Activated naive CD4-positive, alpha-beta T cell treated with Interleukin-2 at 50 U/mL for 16 hours (primary cell): Measurements from ENCODE around the gene RBX1.
"Not testable (repeated sequence)": the region's sequence is repeated elsewhere in the genome, so short reads cannot be mapped to it uniquely, and the experiment has no call there.

Experiments used
- DNase-seq: peaks from one replicate; pipeline ENCODE4 v3.0.0-alpha.2; 2020

RBX1 gene

DNA sequence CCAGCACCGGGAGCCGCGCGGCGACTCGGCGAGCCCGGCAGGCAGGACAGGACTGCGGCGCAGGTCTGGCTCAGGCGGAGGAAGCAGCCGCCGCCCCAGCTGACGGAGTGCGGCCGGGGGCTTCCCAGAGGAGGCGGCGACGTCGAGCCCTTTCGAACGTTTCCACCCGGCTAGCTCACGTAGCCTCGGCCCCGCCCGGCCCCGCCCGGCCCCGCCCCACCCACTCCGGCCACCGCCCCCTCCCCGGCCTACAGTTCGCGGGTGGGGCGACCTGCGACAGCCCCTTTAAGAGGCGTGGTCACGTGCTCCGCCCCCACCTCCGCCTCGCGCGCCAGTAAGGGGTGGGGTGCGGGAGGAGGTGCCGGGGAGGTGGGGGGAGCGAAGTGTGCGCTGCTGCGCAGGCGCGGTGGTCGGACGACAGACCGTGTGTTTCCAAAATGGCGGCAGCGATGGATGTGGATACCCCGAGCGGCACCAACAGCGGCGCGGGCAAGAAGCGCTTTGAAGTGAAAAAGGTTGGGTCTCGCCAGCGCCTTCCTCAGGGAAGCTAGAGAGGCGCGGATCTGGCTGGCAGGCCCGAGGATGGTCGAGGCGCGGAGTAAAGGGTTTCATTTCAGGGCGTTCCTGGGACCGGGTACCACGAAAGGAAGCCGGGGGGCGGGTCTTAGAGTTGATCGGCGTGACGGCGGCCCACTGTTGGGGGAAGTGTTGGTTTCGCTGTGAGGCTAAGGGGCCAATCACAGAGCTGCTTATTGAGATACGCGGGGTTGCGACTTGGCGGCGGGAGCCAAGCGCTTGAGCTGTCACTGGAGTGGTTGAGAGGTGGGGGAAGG, at the start of gene RBX1:
RBX1 (plus strand) TSS at position 417 of the 833 bp plus-strand sequence; CDS start at position 438, 21 bp downstream.
- peak; percentile 98 for DNase-seq

DNA sequence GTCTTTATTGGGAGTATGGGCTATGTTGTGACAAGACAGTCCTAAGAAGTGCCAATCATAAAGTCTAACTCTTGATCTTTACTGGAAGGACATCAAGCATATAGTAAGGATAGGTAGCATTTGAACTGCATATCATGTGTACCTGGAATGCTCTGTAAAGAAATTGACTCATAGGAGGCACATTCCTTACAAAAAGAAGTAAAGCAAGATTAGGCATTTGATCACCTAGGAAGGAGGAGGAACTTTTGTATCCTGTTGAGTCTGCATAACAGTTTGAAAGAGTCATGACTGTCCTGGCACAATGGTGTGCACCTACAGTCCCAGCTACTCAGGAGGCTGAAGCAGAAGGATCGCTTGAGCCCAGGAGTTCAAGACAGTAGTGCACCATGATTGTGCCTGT, 47.1 kb upstream of the RBX1 start:
- no peak for DNase-seq

DNA sequence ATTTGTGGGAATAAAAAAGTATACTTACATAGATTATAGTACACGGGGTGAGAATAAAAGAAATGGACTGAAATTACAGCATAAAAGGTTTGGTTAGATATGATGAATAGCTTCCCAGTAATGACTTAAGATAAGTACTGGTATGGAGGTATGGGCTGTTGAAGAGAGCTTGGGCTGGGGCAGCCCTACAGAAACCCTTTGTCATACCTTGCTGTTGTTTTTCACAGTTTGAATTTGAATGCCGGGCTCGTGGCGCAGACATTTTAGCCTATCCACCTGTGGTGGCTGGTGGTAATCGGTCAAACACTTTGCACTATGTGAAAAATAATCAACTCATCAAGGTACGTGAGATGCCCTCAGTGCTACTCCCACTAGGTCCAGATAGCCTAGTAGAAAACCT, 42.3 kb upstream of the RBX1 start:
- DNase-seq: no peak

GRCh38 chr22:40911772-40912171, 39.4 kb upstream of the RBX1 start:
- DNase-seq: no peak

DNA sequence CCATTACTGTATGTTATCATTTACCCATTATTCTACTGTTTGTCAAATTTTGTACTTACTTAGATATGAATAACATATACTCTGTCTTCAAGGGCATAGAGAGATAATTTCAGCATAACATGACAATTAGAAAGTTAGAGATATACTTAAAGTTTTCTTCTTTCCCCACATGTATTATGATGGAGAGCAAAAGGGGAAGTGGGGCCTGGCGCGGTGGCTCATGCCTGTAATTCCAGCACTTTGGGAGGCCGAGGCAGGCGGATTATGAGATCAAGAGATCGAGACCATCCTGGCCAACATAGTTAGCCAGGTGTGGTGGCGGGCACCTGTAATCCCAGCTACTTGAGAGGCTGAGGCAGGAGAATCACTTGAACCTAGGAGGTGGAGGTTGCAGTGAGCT, 38.2 kb upstream of the RBX1 start:
- not testable (repeated sequence) for DNase-seq

GRCh38 chr22:40919446-40919845, 31.7 kb upstream of the RBX1 start:
- no peak for DNase-seq

GRCh38 chr22:40920526-40920925, 30.7 kb upstream of the RBX1 start:
- DNase-seq: no peak

DNA sequence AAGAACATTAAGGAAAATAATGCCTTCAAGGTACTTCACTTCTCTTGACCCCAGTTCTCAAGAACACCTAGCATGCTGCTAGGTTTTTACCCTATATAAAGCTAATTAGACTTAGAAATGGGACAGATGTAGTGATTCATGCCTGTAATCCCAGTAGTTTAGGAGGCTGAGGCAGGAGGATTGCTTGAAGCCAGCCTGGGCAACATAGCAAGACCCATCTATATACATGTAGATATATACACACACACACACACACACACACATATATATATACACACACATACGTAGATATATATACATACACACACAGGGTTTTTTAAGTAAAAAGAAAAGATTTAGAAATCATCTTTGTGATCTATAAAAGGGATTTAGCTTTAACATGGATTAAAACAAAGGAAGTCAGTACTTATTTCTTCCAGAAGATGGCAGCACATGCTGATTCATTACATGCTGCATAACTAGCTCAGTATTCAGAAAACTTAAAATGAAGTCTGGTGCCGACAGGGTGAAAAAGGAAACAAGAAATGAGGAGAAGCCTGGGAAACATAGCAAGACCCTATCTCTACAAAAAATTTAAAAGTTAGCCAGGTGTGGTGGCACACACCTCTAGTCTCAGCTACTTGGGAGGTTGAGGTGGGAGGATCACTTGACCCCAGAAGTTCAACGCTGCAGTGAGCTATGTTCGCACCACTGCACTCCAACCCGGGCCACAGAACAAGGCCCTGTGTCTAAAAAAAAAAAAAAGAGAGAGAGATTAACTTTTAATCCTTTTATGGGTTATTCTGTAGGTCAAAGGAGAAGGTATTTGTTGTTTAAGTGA, 28.5 kb upstream of the RBX1 start:
- no peak for DNase-seq

GRCh38 chr22:40928657-40929056, 22.5 kb upstream of the RBX1 start:
- DNase-seq: no peak

DNA sequence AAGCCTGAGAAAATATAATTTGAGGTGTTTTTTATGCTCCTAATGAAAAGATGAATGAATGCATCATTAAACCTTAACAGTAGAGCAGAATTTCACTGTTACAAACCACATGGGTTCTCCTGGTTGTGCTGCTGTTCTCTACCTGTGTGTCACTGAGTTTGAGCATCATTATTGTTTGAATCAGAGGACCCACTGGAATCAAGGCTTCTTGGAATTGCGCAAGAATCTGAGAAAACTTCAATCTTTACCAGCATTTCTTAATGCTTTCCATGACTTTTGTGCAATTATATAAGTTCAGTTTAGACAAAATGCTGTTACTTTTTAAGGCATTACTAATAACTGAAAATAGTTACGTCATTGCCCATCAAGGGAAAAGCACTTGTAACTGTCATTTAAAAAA, 18.8 kb upstream of the RBX1 start:
- DNase-seq: no peak

DNA sequence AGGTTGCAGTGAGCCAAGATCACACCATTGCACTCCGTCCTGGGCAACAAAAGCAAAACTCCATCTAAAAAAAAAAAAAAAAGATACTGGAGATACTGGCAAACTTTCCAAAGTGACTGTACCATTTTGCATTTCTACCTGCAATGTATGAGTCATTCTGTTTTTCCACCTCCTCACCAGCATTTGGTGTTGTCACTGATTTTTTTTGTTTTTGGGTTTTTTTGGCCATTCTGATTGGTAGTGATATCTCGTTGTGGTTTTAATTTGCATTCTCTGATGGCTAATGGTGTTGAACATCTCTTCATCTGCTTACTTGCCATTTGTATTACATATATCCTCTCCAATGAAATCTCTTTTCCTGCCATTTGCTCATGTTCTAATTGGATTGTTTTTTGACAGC, 12.0 kb upstream of the RBX1 start:
- DNase-seq: no peak

GRCh38 chr22:40951795-40952605, 822 bp downstream of the RBX1 start:
- DNase-seq: no peak

DNA sequence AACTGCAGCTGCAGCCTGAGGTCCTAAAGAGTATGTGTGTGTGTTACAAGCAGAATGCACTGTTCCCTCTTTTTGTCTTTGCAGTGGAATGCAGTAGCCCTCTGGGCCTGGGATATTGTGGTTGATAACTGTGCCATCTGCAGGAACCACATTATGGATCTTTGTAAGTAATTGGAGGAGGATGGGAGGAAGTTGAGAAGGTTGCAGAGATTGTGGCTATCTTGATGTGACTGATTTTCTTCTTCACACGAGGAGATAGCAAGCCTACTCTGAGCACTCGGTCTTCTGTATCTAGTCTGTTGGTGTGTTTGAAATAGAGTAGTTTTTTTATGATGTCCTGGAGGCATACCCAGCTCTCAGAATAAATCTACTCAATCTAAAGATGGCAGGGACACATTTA, 2.3 kb downstream of the RBX1 start:
- no peak for DNase-seq

DNA sequence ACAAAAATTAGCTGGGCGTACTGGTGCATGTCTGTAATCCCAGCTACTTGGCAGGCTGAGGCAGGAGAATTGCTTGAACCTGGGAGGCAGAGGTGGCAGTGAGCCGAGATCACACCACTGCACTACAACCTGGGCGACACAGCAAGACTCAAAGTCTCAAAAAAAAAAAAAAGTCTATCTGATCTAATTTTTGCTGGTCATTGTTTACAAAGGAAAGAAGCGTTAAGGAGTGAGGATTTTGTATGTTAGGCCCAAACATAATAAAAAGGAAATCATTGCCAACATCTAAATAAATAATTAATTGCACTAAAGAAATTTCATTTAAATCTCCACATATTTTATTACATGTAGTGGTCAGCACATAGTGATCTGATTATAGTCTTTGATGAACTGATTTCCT, 2.9 kb downstream of the RBX1 start:
- no peak for DNase-seq

GRCh38 chr22:40955571-40955970, 4.4 kb downstream of the RBX1 start:
- DNase-seq: no peak

DNA sequence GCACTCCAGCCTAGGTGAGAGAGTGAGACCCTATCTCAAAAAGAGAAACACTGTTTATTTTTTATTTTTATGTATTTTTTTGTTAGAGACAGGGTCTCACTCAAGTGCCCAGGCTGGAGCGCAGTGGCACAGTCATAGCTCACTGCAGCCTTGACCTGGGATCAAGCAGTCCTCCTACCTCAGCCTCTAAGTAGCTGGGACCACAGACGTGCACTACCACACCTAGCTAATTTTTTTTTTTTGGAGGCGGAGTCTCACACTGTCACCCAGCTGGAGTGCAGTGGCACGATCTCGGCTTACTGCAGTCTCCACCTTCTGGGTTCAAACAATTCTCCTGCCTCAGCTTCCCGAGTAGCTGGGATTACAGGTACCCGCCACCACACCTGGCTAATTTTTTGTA, 6.4 kb downstream of the RBX1 start:
- DNase-seq: no peak

DNA sequence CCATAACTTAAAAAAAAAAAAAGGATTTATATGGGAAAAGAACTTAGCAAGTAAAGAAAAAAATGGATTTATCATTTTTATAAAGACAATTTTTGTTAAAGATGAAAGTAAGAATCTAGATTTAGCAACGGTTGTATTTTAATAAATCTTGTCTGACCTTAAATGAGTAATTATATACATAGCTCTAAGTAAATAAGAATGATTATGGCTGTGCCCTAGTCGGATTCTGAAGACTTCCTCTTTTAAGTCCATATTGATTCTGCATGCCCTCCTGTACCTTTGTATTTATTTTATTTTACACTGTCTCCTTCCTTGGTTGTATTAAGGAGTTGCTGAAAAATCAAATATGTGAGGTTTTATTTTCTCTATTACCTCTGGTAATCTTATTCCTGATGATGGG, 7.1 kb downstream of the RBX1 start:
- DNase-seq: no peak

GRCh38 chr22:40960145-40960544, 9.0 kb downstream of the RBX1 start:
- DNase-seq: no peak

GRCh38 chr22:40965936-40966725, 15.0 kb downstream of the RBX1 start:
- no peak for DNase-seq

DNA sequence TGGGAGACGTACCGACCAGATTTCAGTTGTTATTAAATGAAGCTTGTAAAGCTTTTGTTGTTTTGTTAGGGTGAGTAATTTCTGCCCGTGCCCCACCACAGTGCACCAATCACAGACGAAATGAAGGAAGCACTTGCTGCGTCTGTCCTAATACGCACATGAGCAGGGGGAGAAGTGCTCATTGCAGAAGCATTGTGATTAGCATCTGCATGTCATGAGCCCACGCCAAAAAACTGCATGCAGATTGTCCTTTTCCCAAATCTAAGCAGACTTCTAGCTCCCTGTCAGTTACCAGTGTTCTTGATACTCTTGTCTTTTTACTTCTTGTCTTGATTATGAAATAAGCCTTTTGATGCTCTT, 15.5 kb downstream of the RBX1 start:
- DNase-seq: no peak

GRCh38 chr22:40967111-40967760, 16.1 kb downstream of the RBX1 start:
- no peak for DNase-seq

DNA sequence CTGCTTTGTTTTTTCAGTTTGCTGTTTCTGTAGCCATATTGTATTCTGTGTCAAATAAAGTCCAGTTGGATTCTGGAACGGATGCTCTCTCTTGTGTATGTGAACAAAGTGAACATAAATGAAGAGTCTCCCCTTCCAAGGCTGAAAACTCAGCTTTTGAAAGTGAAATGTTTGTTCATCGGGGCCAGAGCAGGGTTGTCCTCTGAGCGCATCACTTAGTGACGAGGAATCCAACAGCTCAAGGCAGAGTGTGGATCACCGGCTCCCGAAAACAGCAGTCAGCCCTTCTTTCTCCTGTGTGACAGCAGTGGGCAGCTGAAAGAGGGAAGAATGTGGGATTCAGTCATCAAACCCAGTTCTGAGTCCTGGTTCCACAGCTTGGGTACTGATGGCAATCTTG, 21.4 kb downstream of the RBX1 start:
- DNase-seq: no peak
